ENCODE data around the gene ADAMTS12.

ADAMTS12 gene

GRCh38 chr5:33474004-33474403, 417.8 kb downstream of the ADAMTS12 start:
- Histone ChIP-seq H3K36me3 (ENCODE audit: insufficient read depth, low read length) (peaks cover 85% of the 10 kb centered on the region), H3K27ac (ENCODE audit: low read depth, low read length) (no peak overlapping the region), H3K4me1 (ENCODE audit: insufficient read depth, low read length) (peaks cover 19% of the 10 kb centered on the region), H3K9ac (ENCODE audit: low read depth, low read length) (no peak overlapping the region), H3K9me3 (ENCODE audit: insufficient read depth, low read depth, low read length) (no peaks in the 10 kb centered on the region), H3K4me3 (ENCODE audit: low read length) (no peak overlapping the region), H3K27me3 (ENCODE audit: insufficient read depth, low read length) (no peaks in the 10 kb centered on the region)
- 91% methylated on average over 2 of the region's 2 CpGs for WGBS

All from HUES64 (cell line).